Measurements from ENCODE around the gene B4GAT1.
"Not testable (repeated sequence)": the region's sequence is repeated elsewhere in the genome, so short reads cannot be mapped to it uniquely, and the experiment has no call there.

GRCh38 chr11:66350560-66351235, 3.3 kb upstream of the B4GAT1 start:
- peak; percentile 94 for TF ChIP-seq ZNF460 (CRISPR knock-in tag; IDR thresholded peaks at IDR 0.05; ENCODE audit: borderline replicate concordance)
- not testable (repeated sequence) for TF ChIP-seq RNF2 (conservative IDR thresholded peaks at IDR 0.05; ENCODE audit: low read depth); SUZ12 (IDR thresholded peaks at IDR 0.05; ENCODE audit: low read depth, low read length)
- TF ChIP-seq, protein P1, sequence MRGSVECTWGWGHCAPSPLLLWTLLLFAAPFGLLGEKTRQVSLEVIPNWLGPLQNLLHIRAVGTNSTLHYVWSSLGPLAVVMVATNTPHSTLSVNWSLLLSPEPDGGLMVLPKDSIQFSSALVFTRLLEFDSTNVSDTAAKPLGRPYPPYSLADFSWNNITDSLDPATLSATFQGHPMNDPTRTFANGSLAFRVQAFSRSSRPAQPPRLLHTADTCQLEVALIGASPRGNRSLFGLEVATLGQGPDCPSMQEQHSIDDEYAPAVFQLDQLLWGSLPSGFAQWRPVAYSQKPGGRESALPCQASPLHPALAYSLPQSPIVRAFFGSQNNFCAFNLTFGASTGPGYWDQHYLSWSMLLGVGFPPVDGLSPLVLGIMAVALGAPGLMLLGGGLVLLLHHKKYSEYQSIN (CRISPR knock-in tag; IDR thresholded peaks at IDR 0.05; ENCODE audit: borderline replicate concordance), result not testable (repeated sequence)
- TF ChIP-seq, protein P2, sequence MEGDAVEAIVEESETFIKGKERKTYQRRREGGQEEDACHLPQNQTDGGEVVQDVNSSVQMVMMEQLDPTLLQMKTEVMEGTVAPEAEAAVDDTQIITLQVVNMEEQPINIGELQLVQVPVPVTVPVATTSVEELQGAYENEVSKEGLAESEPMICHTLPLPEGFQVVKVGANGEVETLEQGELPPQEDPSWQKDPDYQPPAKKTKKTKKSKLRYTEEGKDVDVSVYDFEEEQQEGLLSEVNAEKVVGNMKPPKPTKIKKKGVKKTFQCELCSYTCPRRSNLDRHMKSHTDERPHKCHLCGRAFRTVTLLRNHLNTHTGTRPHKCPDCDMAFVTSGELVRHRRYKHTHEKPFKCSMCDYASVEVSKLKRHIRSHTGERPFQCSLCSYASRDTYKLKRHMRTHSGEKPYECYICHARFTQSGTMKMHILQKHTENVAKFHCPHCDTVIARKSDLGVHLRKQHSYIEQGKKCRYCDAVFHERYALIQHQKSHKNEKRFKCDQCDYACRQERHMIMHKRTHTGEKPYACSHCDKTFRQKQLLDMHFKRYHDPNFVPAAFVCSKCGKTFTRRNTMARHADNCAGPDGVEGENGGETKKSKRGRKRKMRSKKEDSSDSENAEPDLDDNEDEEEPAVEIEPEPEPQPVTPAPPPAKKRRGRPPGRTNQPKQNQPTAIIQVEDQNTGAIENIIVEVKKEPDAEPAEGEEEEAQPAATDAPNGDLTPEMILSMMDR (CRISPR knock-in tag; IDR thresholded peaks at IDR 0.05), result not testable (repeated sequence)
